Fibroblast of skin of abdomen (primary cell): ENCODE measurements around the gene MPZL2.

ENCODE experiments used
- DNase-seq: peaks from one replicate; pipeline ENCODE4 v3.0.0-alpha.2; 2013

MPZL2 gene

DNA sequence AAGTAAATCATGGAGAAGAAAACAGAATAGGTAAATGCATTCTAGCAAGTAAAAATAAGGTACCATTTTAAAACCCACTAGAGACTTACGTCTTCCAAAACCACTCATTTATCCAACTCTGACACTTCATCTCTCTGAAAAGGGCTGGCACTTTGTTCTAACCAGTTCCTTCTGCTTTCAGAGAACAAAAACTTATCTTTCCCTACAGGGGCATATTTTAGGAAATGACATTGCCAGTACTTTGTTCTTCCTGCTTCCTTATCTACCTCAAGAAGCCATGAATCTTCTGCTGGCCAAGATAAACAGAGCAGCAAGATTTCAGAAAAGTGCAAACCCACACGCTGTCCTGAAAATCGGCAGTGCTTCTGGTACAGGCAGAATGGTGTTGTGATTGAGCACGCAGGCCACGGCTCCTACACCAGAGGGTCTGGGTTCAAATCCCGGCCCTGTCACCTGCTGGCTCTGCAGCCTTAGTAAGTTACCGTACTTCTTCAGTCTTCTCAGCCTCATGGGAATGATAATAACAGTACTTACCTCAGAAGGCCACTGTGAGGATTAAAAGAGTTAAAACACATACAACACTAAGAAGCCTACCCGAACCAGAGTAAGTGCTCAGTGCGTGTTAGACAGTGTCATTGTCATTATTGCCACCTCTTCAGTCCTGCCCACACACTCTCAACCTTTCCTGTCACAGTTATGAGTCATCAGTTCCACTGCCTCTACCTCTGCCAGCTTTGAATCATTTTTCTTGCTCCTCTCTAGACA lies 22.9 kb downstream of the MPZL2 start:
- no peak for DNase-seq

DNA sequence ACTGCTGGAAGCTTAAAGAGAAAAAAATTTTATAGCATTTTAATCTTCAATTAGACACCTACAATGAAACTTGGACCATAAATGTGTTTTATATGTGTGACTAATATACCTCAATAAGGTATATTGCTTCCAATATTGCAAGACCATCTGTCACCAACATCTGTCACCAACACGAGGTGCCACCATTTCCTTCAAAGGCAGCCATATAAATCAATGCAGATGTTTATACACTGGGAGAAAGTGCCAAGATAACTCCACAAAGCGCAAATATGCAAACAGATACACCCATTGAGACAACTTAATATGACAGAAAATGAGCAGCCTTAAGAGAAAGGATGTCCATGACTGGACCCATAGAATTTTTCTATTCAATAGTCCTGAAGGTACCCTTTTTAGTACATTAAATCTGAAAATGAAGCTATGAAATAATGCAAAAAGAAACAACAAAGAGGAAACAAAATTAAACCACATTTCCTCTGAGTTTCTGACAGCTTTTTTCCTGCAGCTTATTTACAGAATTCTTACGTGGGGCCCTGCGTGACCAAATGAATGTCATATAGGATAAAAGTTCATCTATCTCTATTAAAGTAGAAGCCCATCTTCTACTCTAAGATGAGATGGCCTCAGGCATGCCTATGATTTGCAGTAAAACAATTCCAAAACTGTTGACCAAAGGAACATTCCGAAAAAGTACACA lies 24.4 kb downstream of the MPZL2 start:
- DNase-seq = no peak

DNA sequence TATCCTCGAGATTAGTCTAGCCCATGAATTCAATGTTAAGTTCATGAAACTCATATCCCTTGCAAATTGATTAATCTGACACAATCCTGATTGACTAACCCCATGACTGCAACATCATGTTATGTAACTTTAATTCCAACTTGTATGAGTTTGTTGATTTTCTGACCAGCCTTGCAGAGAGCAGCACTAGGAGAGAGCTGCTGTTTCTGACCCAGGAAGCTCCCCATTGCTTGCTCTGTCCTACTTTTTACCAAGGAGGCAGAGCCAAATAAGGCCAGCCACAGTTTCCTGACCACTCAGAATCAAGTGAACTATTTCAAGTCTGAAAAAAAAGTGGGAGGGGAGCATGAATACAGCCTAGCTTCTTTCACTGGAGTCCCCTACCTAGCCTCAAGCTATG lies 25.2 kb downstream of the MPZL2 start:
- no peak for DNase-seq

DNA sequence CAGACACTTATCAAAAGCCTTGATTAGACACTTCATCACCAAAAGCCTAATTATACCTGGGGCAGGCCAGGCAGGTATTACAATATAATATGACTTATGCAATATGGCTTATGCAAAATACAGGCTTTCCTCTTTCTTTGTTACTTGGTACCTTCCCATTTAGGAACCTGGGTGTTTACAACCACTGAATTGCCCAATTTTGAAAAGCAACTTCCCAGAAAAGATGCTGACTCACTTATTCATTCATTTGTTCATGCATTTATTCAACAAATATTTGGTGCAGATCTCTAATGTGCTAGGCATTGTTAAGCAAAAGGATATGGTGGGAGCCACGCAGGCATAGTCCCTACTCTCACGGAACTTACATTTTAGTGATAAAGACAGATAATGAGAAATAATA lies 25.7 kb downstream of the MPZL2 start:
- DNase-seq = no peak

DNA sequence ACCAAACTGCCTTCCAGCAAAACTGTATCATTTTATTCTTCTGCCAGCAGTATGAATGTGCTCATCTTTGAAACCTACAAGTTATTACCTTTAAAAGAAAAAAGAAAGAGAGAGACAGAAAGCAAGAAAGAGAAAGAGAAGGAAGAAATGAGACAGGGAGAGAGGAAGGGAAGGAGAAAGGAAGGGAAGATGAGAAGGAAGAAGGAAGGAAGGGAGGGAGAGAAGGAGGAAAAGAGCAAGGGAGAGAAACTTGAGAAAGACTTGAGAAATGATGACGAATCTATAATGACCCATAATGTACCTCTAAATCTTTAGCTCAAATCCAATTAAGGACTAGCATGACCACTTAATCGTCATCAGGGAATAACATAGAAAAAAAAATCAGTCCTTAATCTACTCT lies 27.9 kb downstream of the MPZL2 start:
- no peak for DNase-seq

DNA sequence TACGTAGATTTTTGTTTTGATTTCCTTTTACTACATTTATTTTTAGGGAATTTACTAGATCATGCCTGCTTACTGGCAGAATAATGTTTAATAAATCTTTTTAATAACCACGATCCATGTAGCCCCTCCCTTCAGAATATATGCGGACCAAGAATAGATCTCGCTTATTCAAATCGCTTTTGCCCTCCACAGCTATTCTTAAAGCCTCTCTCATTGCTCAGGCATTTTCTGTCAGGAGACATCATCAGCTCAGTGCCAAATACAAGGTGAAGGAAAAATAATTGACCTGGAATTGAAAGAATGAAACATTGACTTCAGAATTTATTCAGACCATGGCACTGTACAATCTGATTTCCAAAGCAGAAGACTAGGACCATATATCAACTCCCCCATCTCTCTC lies 29.3 kb downstream of the MPZL2 start:
- no peak for DNase-seq

DNA sequence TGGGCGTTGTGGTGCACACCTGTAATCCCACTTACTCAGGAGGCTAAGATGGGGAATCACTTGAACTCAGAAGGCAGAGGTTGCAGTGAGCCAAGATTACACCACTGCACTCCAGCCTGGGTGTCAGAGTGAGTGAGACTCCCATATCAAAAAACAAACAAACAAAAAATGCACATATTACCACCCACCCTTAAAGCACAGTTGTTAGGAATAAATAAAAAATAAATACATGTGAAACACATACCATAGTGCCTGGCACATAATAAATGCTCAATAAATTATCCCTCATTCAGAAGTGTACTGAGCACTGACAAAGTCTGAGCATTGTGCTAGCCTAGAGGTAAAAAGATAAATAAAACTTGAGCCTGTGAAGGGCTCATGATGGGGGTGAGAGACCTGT lies 30.2 kb downstream of the MPZL2 start:
- no peak for DNase-seq

DNA sequence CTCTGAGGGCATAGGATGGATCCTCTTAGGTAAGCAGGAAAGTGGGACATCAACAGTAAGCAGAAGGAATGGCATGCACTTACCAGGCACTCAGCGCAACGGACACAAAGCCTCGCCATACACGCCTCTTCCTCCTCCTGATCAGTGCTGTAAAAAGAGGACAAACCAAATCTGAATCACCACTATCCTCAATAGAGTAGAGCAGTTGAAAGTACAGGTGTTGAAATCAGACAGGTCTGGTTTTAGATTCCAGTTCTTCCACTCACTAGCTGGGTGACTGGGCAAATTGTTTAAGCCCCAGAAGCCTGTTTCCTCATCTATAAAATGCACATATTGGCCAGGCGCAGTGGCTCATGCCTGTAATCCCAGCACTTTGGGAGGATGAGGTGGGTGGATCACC lies 30.7 kb downstream of the MPZL2 start:
- no peak for DNase-seq

DNA sequence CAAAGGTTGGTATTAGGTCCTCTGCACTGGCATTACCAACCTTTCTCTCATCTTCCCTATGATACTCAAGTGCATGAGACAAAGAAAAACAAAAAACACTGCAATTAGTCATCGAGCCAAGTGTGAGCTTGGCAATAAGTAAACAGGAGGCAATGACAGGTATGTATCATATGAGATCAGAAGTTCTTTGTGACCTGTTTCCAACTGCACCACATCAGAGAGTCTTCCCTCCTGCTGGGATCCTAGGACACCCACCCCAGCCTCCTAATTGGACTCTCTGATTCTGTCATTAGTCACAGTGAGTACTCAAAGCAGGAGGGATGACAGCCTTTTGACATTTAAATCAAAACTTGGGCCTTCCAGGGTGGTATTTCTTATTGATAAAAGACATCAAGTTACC lies 31.4 kb downstream of the MPZL2 start:
- DNase-seq = no peak

DNA sequence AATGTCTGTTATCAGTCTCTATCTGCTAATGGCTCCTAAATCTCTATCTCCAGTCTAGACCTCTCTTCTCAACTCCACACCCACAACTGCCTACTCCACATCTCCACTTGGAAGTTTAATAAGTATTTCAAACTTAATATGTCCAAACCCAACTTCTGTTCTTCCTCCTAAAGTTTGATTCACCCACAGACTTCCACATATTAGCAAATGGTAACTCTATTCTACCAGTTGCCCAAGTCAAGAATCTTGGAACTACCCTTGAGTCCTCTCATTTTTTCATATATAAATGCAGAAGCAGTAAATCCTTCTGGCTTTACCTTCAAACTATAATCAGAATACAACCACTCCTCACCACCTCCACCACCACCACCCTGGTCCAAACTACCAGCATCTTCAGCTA lies 32.6 kb downstream of the MPZL2 start:
- no peak for DNase-seq

DNA sequence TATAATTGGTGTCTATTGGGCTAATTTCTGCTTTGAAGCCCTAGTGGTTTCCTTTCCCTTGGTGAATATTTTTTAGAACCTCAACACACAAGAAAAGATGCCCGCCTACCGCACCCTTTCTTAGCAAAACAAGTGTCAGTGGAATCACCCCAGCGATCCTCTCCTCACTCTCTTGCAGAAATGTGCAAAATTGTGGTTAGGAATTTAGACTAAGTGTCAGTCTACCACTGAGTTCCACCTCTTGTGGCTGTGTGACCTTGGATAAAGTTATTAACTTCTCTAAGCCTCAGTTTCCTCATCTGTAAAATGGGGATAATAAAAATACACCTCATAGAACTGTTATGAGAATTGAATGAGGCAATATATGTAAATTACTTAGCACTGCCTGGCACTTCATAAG lies 34.0 kb downstream of the MPZL2 start:
- DNase-seq = no peak

DNA sequence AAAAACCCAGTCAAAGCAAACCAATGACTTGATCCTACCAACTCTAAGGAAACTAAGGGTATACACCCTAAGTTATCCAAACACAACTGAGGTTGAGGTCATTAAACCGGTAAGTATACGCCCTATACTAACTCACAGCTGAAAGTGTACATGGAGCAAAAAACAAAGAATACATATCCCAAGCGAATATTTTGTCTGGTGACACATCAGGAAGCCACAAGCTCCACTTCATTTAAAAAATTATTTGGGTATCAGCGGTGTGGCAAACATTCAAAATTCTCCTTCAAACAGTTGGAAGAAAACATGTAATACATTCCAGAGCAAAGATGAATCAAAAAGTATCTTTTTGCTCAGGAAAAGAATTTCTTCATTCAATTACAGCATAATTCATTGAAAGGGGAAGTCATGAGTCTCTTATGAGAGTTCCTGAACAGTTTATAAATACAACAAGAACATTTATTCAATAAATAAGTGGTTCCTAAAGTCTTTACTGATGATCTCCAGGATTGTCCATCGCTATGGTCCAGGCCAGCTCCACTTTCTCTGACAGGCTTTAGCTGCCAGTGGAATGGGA lies 34.7 kb downstream of the MPZL2 start:
- DNase-seq = peak; percentile 50

DNA sequence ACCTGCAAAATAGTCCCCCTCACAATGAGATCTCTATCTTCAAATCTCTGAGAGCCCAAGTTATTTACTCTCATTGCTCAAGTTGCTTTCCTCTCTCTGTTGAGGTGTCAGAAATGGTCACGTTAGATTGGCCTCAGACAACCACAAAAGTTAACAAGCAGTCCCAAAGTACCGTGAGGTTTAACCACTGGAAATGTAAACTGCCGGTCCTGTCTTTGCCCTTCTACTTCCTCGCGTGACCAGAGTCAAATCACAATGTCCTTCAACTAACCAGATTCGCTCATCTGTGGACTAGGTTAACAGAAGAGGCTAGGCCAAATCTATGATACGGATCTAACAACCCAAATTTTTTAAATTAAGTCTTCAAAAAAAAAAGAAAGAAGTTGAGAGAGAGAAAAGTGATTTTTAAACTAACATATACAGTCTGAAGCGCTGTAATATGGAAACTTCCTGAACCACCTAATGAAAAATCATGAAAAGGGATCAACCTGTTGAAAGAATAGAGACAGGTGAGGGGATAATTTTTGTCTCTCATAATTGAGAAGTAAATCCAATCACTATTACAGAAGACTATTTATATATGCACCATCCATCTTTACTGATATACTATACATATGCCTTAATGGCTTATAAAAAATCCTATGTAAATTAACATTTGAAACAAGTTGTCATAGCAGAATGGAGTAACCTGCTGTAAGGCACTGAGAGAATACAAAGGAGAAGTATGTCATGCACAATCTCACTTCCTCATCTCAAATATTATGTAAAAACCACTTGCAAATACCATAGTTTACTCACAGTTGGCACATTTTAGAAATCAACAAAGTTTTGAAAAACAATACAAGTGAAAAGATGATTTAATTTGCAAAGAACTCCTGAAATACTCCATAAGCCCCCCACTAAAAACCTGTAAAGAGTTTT lies 36.0 kb downstream of the MPZL2 start:
- DNase-seq = no peak

DNA sequence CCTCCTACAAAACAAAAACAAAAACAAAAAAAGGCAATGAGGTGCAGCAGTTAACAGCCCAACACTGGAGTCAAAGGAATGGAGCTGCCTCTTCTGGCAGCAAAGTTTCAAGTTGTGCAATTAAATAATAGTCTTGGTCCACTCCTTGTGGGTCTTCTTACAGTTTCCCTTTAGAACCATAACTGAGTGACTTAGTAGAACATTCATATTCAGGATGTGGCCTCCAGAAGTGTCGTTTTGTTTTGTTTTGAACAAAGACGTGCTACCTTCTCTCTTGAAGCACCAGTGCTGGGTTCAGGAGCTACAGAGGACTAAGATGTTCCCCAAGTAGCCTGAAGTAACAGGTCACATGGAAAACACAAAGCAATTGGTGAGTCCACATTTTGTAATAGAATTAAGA lies 37.3 kb downstream of the MPZL2 start:
- DNase-seq = no peak

DNA sequence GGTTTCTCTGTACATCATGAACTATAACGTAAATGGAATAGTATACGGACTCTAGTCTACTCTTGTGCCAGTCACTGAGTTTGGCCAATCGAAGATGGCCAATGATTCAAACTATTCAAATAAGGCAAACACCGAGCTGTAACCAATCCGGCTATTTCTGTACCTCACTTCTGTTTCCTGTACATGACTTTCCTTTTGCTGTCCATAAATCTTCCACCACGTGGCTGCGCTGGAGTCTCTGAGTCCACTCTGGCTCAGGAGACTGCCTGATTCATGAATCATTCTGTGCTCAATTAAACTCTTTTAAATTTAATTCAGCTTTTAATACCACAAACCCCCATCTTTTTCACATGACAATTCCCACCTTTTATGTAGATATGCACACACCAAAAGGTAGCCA lies 37.8 kb downstream of the MPZL2 start:
- DNase-seq = peak; percentile 59

DNA sequence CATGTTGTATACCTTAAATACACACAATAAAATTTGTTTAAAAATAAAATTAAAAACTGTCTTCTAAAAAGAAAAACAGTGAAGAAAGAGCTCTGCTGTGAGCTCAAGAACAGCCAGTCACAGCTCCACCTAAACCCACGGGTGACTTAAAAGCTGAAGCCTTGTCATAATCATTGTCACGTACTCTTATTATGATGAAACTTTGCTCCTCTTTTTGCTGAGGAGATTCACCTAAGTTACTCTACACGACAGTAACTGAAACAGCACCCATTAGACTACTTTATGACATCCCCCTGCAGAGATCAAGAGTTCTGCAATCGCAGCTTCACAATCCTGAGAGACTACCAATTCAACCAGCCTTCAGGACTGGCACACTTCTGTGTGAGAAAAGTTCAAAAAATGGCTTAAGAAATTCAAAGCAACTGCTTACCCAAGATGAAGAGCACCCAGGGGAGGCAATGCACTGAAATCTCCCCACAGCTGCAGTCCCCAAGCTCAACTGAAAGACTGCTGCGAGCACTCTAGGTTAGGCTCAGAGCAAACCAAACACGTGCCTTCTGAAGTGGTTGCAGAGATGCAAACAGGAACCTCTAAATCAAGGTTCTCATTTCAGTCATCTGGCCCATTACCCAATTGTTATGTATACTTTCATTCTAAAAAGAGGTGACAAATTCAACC lies 39.4 kb downstream of the MPZL2 start, which contains the start of gene JAML:
Gene JAML (minus strand): TSS at position 501 of the 678 bp plus-strand sequence. CDS start 10,145 bp downstream, outside the sequence.
- no peak for DNase-seq

DNA sequence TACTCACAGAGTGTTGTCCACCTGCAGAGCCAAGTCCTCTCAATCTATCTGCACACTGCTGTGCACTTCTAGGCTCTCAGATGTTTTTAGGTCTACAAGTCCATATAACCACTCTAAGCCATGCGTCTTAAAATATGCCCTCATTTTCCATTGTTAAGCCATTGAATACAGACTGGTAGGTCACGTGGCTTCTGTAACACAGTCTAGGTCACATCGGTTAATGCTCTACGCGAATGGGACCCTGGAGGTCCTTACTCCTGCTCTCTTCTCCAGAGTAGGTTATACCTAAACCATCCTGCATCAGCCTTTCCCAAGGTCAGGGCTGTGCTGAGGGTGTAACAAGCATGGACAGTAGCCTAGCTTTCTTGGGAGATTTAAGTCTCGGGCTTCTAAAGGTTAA lies 40.1 kb downstream of the MPZL2 start:
- DNase-seq = no peak

DNA sequence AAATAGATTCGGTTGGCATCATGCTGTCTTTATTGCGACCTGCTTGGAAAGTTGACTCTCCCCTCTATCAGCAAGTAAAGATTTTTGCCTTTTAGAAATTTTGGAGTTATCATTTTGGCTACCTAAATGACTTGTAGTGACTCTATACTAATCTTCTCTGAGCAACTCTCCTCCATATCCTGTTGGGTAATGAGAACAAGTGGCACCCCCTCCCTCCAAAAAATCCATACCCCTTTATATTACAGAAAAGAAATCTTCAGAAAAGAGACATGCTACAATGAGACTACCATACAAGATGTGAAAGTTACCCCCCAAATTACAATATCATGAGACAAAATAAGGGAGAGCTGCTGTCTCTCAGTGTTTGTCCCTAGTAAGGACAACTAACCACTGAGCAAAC lies 40.5 kb downstream of the MPZL2 start:
- no peak for DNase-seq

DNA sequence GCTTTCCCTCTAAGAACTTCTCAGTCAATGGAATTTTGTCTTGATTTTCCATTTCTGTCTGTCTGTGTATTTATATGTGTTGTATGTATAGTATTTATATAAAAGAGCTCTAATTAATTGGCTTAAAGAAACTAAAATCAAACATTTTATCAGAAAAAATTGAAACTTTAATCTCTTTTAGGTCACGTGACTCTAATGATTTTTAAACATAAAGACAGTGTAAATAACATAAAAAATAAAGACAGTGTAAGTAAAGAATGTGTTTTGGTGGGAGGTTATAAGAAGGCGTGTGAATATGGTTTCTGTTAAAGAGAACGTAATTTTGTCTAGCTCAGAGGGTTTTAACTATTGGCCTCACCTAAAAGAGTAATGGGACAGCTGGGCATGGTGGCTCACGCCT lies 41.7 kb downstream of the MPZL2 start:
- no peak for DNase-seq

DNA sequence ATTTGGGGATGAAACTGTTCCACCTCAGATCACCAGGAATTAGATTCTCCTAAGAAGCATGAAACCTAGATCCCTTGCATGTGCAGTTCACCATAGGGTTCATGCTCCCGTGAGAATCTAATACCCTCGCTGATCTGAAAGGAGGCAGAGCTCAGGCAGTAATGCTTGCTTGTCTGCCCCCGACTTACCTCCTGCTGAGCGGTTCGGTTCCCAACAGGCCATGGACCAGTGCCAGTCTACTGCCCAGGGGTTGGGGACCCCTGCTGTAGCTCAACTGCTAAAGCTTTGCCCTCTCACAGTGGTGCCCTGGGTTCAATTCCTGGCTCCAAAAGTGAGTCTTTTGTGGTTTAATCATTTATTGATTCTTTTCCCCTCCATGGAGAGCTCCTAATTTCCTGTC lies 42.7 kb downstream of the MPZL2 start:
- DNase-seq = no peak

DNA sequence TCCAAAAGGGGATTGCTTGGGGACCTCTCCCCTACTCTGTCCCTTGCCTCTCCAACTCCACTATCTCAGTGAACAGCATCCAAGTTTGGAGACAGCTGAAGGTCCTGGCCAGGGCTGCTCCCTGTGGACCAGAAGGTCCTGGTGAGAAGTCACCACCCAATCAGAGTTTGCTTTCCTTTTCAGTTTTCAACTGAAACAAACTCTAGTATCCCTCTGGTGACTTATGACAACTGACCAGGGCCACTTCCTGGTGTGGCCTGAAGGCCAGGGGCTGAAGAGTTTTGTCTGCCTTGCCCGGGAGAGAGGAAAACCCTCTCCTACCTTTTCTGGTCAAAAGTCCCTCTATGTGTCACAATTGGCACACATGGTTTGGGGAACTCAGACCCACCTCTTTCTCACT lies 44.4 kb downstream of the MPZL2 start:
- DNase-seq = no peak

DNA sequence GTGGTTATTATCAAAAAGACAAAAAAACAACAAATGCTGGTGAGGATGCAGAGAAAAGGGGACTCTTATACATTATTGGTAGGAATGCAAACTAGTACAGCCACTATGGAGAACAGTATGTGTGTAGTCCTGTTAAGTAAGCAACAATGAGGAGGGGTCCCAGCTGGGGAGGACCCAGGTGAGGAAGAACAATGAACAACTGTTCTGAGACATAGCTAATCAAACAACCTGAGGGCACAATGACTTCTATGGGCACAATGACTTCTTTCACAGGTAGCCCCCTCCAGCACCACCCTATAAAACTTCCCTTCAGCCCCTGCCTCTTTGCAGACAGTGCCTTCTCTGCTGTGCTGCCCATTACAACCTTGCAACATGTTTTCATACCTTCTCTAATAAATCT lies 44.9 kb downstream of the MPZL2 start:
- DNase-seq = no peak
